MM.1S (cell line): ENCODE data around the gene SMIM13.

Source experiments
- DNase-seq: peaks from one replicate; pipeline ENCODE4 v3.0.0-alpha.2; 2015
- H2AFZ ChIP-seq: fragments of 300-600 bp; sonication (generic); 2 replicates; pipeline ENCODE4 v1.6.0; 2016; ENCODE audit warnings: antibody characterized with exemption, low read length
- H3F3A ChIP-seq: fragments of 300-600 bp; sonication (generic); 2 replicates; pipeline ENCODE4 v1.6.1; 2016; ENCODE audit warnings: mild to moderate bottlenecking, antibody characterized with exemption, low read length, moderate library complexity, mixed read lengths; ENCODE audit not compliant: insufficient read depth
- H3K27ac ChIP-seq: fragments of 300-600 bp; sonication (generic); 2 replicates; pipeline ENCODE4 v1.5.1; 2016; ENCODE audit warnings: mild to moderate bottlenecking, low read length
- H3K27me3 ChIP-seq: fragments of 300-600 bp; sonication (generic); replicated peaks from 2 replicates; pipeline ENCODE4 v1.6.0; 2016; ENCODE audit warnings: low read length; ENCODE audit not compliant: insufficient read depth
- H3K36me3 ChIP-seq: fragments of 300-600 bp; sonication (generic); replicated peaks from 2 replicates; pipeline ENCODE4 v1.6.1; 2016; ENCODE audit warnings: mild to moderate bottlenecking, low read length, mixed read lengths; ENCODE audit not compliant: insufficient read depth
- H3K4me1 ChIP-seq: fragments of 300-600 bp; sonication (generic); 2 replicates; pipeline ENCODE4 v1.6.1; 2016; ENCODE audit warnings: low read length, mixed read lengths
- H3K4me2 ChIP-seq: fragments of 300-600 bp; sonication (generic); 2 replicates; pipeline ENCODE4 v1.6.0; 2016; ENCODE audit warnings: low read depth, low read length
- H3K4me3 ChIP-seq: fragments of 300-600 bp; sonication (generic); 2 replicates; pipeline ENCODE4 v1.5.1; 2016; ENCODE audit warnings: low read length, mixed read lengths
- H3K79me2 ChIP-seq: fragments of 300-600 bp; sonication (generic); 2 replicates; pipeline ENCODE4 v1.6.1; 2016; ENCODE audit warnings: mixed run types, low read length, mixed read lengths
- H3K9ac ChIP-seq: fragments of 300-600 bp; sonication (generic); 2 replicates; pipeline ENCODE4 v1.6.1; 2016; ENCODE audit warnings: low read length, mixed read lengths
- H3K9me2 ChIP-seq: fragments of 300-600 bp; sonication (generic); replicated peaks from 2 replicates; pipeline ENCODE4 v1.6.1; 2016; ENCODE audit warnings: mild to moderate bottlenecking, low read length, mixed read lengths; ENCODE audit not compliant: insufficient read depth
- H3K9me3 ChIP-seq: fragments of 300-600 bp; sonication (generic); replicated peaks from 2 replicates; pipeline ENCODE4 v1.6.1; 2016; ENCODE audit warnings: mild to moderate bottlenecking, low read length, mixed read lengths; ENCODE audit not compliant: insufficient read depth
- H4K20me1 ChIP-seq: fragments of 300-600 bp; sonication (generic); 2 replicates; pipeline ENCODE4 v1.6.1; 2016; ENCODE audit warnings: mild to moderate bottlenecking, low read length, moderate library complexity, mixed read lengths; ENCODE audit not compliant: insufficient read depth
- CTCF ChIP-seq: fragments of 300-600 bp; sonication (generic); IDR thresholded peaks from 2 replicates; pipeline ENCODE4 v1.5.1; 2016; ENCODE audit warnings: antibody characterized with exemption, low read length, mixed read lengths
- EZH2 ChIP-seq: fragments of 300-600 bp; sonication (generic); optimal IDR thresholded peaks from 2 replicates; pipeline ENCODE3; 2017; ENCODE audit warnings: low read depth, mild to moderate bottlenecking, antibody characterized with exemption, low read length, mixed read lengths
- EZH2phosphoT487 ChIP-seq: fragments of 300-600 bp; sonication (generic); IDR thresholded peaks from 2 replicates; pipeline ENCODE4 v1.6.1; 2018; ENCODE audit warnings: antibody characterized with exemption, low read length

The SMIM13 gene

DNA sequence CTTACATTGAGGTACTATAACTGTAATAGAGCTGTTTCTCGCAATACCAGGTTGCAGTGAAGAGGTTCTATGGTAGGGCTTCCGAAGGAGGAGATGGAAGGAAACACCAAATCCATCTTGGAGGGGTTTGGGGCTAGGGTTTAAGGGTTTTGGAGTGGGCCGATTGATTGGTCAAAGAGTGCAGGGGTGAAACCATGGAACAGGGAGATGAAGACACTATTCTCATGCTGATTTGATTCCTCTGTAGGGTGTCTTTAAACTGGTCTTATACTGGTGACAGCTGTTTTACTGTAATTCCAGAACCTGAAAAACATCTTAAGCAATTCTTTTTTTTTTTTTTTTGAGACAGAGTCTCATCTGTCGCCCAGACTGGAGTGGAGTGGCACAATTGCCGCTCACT is 7.8 kb downstream of the SMIM13 start:
- Histone ChIP-seq H3K79me2 (peaks cover 100% of the 10 kb centered on the region), H3K4me1 (no peaks in the 10 kb centered on the region), H3K4me3 (no peak overlapping the region), H3K27ac (no peak overlapping the region), H3K27me3 (no peaks in the 10 kb centered on the region), H3K9ac (no peak overlapping the region), H3K9me3 (no peaks in the 10 kb centered on the region), H3K9me2 (no peaks in the 10 kb centered on the region), H3K4me2 (no peak overlapping the region), H3K36me3 (no peaks in the 10 kb centered on the region; the same call in 1 of the 2 replicates), H4K20me1 (no peaks in the 10 kb centered on the region), H2AFZ (no peak overlapping the region), H3F3A (no peaks in the 10 kb centered on the region)
- no peak for TF ChIP-seq CTCF
- no peak for DNase-seq

GRCh38 chr6:11103065-11103464 is 9.4 kb downstream of the SMIM13 start:
- H3K9me2 ChIP-seq: no peaks in the 10 kb centered on the region
- peaks cover 6% of the 10 kb centered on the region; the same call in 1 of the 2 replicates for H4K20me1 ChIP-seq
- H3K4me2 ChIP-seq: no peak overlapping the region
- H3K9me3 ChIP-seq: no peaks in the 10 kb centered on the region
- H3K4me3 ChIP-seq: no peak overlapping the region
- no peak overlapping the region for H2AFZ ChIP-seq
- no peaks in the 10 kb centered on the region for H3F3A ChIP-seq
- H3K36me3 ChIP-seq: no peaks in the 10 kb centered on the region
- H3K4me1 ChIP-seq: no peaks in the 10 kb centered on the region
- no peak for DNase-seq
- H3K79me2 ChIP-seq: peaks cover 100% of the 10 kb centered on the region
- no peak overlapping the region for H3K27ac ChIP-seq
- no peak for TF ChIP-seq EZH2
- TF ChIP-seq EZH2phosphoT487: no peak
- no peak overlapping the region for H3K9ac ChIP-seq
- H3K27me3 ChIP-seq: no peaks in the 10 kb centered on the region

- Histone ChIP-seq H3K27me3 (no peaks in the 10 kb centered on the region), H3K4me3 (no peak overlapping the region), H3K9ac (no peak overlapping the region), H3K9me3 (no peaks in the 10 kb centered on the region), H3K36me3 (no peaks in the 10 kb centered on the region), H3K4me2 (no peak overlapping the region), H3F3A (no peaks in the 10 kb centered on the region), H4K20me1 (peaks cover 9% of the 10 kb centered on the region), H3K27ac (no peak overlapping the region), H3K4me1 (no peaks in the 10 kb centered on the region), H3K79me2 (peaks cover 97% of the 10 kb centered on the region), H3K9me2 (no peaks in the 10 kb centered on the region), H2AFZ (no peak overlapping the region)
- TF ChIP-seq EZH2: no peak
- no peak for DNase-seq
These were observed 15.1 kb downstream of the SMIM13 start for GRCh38 chr6:11108726-11109125.

- H3K79me2 ChIP-seq: peaks cover 94% of the 10 kb centered on the region
- H3K4me3 ChIP-seq: no peak within 1 kb of the TSS
- no peaks in the 10 kb centered on the region for H3K36me3 ChIP-seq
- no peak within 1 kb of the TSS for H3K4me2 ChIP-seq
- H3K9me3 ChIP-seq: no peaks in the 10 kb centered on the region
- no peak within 1 kb of the TSS for H3K9ac ChIP-seq
- no peaks in the 10 kb centered on the region for H3K27me3 ChIP-seq
- H2AFZ ChIP-seq: no peak within 1 kb of the TSS
- no peak for TF ChIP-seq EZH2phosphoT487
- H3F3A ChIP-seq: no peaks in the 10 kb centered on the region
- no peaks in the 10 kb centered on the region for H3K9me2 ChIP-seq
- no peak within 1 kb of the TSS for H3K27ac ChIP-seq
- no peaks in the 10 kb centered on the region for H3K4me1 ChIP-seq
- H4K20me1 ChIP-seq: peaks cover 9% of the 10 kb centered on the region
- DNase-seq: no peak
These were observed 17.5 kb downstream of the SMIM13 start, which contains the start of gene ERVFRD-1 for GRCh38 chr6:11110921-11111768. Gene ERVFRD-1, minus strand, starts transcription at chr6:11111725. Its CDS starts 6,415 bp downstream, at chr6:11105310.
